ENCODE measurements around the gene USB1. TPM values are rescaled to one million over a fixed set of nuclear protein-coding genes. Genes with fewer than 3 reads are reported as not detected.

Gene USB1
- total RNA-seq, 1 experiment from 2014 or later, result 106 TPM

DNA sequence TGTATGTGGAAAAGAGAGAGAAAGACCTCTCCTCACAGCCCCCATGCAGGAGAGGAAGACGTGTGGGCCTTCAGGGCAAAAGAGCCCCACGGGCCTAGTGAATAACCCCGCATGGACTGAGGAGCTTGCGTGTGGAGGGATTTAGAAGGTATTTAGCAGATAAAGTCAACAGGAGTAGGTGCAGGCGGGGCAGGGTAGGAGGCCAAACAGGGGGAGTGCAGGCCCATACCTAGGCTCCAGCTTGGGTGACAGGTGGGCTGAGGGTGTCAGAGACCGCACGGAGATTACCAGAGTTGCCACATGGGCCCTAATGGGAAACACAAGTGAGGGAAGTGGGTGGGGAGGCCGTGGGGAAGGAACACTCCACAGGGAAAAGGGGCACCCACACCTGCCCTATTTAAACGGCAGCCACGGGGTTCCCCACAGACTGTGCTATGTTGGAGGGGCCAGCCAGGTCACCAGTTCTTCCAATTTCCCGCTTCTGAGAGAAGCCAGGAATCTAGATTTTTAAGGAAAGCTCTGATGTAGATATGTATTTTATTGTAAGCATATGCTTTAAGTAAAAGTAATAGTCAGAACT lies 22.1 kb upstream of the USB1 start:
- no peak for TF ChIP-seq EZH2 (IDR thresholded peaks at IDR 0.05; ENCODE audit: borderline replicate concordance, low read depth, low read length, poor library complexity, severe bottlenecking)
- TF ChIP-seq, protein P1, sequence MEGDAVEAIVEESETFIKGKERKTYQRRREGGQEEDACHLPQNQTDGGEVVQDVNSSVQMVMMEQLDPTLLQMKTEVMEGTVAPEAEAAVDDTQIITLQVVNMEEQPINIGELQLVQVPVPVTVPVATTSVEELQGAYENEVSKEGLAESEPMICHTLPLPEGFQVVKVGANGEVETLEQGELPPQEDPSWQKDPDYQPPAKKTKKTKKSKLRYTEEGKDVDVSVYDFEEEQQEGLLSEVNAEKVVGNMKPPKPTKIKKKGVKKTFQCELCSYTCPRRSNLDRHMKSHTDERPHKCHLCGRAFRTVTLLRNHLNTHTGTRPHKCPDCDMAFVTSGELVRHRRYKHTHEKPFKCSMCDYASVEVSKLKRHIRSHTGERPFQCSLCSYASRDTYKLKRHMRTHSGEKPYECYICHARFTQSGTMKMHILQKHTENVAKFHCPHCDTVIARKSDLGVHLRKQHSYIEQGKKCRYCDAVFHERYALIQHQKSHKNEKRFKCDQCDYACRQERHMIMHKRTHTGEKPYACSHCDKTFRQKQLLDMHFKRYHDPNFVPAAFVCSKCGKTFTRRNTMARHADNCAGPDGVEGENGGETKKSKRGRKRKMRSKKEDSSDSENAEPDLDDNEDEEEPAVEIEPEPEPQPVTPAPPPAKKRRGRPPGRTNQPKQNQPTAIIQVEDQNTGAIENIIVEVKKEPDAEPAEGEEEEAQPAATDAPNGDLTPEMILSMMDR (conservative IDR thresholded peaks at IDR 0.05; ENCODE audit: low read depth, low read length), result no peak
- Histone ChIP-seq H3K36me3 (ENCODE audit: insufficient read depth, low read length, poor library complexity, severe bottlenecking) (no peaks in the 10 kb centered on the region), H3K9me3 (ENCODE audit: low read depth, low read length, poor library complexity, severe bottlenecking) (no peaks in the 10 kb centered on the region), H3K27me3 (replicated peaks; ENCODE audit: insufficient read depth, low read depth, low read length, poor library complexity) (no peaks in the 10 kb centered on the region), H3K4me3 (ENCODE audit: low read depth, low read length, poor library complexity, severe bottlenecking) (no peak overlapping the region), H3K27ac (ENCODE audit: low read depth, low read length, poor library complexity, severe bottlenecking) (no peak overlapping the region), H3K4me1 (ENCODE audit: insufficient read depth, low read length, poor library complexity, severe bottlenecking) (no peaks in the 10 kb centered on the region)
- POLR2A ChIA-PET (ENCODE audit: low non-redundant PET), result no interaction called here
- no peak for DNase-seq (ENCODE audit: low spot score)
- no TSS peak for BruUV-seq (replicated peaks)
- CTCF ChIA-PET, result interaction anchor here (0.7 kb wide), 1 partner anchor 82 kb away, joined by 3 read pairs; no protein-coding TSS in a partner anchor
- intact Hi-C loops (cut with micrococcal nuclease; ENCODE audit: unreplicated experiment), result no loop called here

DNA sequence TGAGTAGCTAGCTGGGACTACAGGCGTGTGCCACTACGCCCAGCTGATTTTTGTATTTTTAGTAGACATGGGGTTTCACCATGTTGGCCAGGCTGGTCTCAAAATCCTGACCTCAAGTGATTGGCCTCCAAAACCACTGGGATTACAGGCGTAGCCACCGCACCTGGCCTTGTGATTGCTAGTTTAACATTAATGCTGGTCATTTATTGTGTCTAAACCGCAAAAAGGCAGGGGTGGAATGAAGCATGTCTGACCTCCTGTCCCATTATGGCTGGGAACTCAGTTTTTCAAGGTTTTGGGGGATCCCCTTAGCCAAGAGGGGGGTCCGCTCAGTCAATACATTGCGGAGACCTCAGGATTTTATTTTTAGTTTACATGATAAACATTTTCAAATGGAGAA lies 19.6 kb upstream of the USB1 start:
- no peak for DNase-seq (ENCODE audit: low spot score)
- Histone ChIP-seq H3K27ac (ENCODE audit: low read depth, low read length, poor library complexity, severe bottlenecking) (no peak overlapping the region), H3K9me3 (ENCODE audit: low read depth, low read length, poor library complexity, severe bottlenecking) (no peaks in the 10 kb centered on the region), H3K4me1 (ENCODE audit: insufficient read depth, low read length, poor library complexity, severe bottlenecking) (peaks cover 3% of the 10 kb centered on the region), H3K27me3 (replicated peaks; ENCODE audit: insufficient read depth, low read depth, low read length, poor library complexity) (no peaks in the 10 kb centered on the region), H3K36me3 (ENCODE audit: insufficient read depth, low read length, poor library complexity, severe bottlenecking) (no peaks in the 10 kb centered on the region), H3K4me3 (ENCODE audit: low read depth, low read length, poor library complexity, severe bottlenecking) (no peak overlapping the region)
- BruUV-seq (replicated peaks), result no TSS peak
- TF ChIP-seq, protein P1 (conservative IDR thresholded peaks at IDR 0.05; ENCODE audit: low read depth, low read length), result no peak
- TF ChIP-seq EZH2 (IDR thresholded peaks at IDR 0.05; ENCODE audit: borderline replicate concordance, low read depth, low read length, poor library complexity, severe bottlenecking), result no peak
- intact Hi-C loops (cut with micrococcal nuclease; ENCODE audit: unreplicated experiment), result no loop called here
- POLR2A ChIA-PET (ENCODE audit: low non-redundant PET), result no interaction called here
- CTCF ChIA-PET, result no interaction called here

DNA sequence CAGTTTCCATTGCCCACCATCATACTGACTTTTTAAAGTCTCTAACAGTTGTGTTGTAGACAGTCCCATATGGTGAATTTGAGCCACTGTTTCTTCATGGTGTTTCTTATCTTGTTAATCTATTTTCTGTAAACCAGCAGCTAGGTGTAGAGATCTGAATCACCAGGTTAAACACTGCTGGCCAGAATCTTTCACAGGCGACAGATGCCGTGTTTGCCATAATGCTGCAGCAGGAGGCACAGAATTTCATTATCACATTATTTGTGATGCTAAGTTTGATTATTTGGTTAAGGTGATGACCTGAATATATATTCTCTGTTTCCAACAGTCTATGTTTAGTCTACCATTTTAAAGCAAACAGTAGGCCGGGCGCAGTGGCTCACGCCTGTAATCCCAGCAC lies 18.8 kb upstream of the USB1 start:
- TF ChIP-seq, protein P1 (conservative IDR thresholded peaks at IDR 0.05; ENCODE audit: low read depth, low read length), result no peak
- TF ChIP-seq EZH2 (IDR thresholded peaks at IDR 0.05; ENCODE audit: borderline replicate concordance, low read depth, low read length, poor library complexity, severe bottlenecking), result no peak
- H3K4me1 ChIP-seq (ENCODE audit: insufficient read depth, low read length, poor library complexity, severe bottlenecking), result peaks cover 3% of the 10 kb centered on the region
- H3K4me3 ChIP-seq (ENCODE audit: low read depth, low read length, poor library complexity, severe bottlenecking), result no peak overlapping the region
- ChIA-PET POLR2A (ENCODE audit: low non-redundant PET) (no interaction called here), CTCF (no interaction called here)
- no peak overlapping the region for H3K27ac ChIP-seq (ENCODE audit: low read depth, low read length, poor library complexity, severe bottlenecking)
- DNase-seq (ENCODE audit: low spot score), result no peak
- BruUV-seq (replicated peaks), result no TSS peak
- H3K27me3 ChIP-seq (replicated peaks; ENCODE audit: insufficient read depth, low read depth, low read length, poor library complexity), result no peaks in the 10 kb centered on the region
- H3K36me3 ChIP-seq (ENCODE audit: insufficient read depth, low read length, poor library complexity, severe bottlenecking), result no peaks in the 10 kb centered on the region
- no peaks in the 10 kb centered on the region for H3K9me3 ChIP-seq (ENCODE audit: low read depth, low read length, poor library complexity, severe bottlenecking)
- intact Hi-C loops (cut with micrococcal nuclease; ENCODE audit: unreplicated experiment), result no loop called here
